NCI-H526 treated with DMSO at 0.1 percent for 48 hours (cell line): ENCODE results near the gene LRRIQ1.
"Not testable (repeated sequence)": the region's sequence is repeated elsewhere in the genome, so short reads cannot be mapped to it uniquely, and the experiment has no call there.

Experiments
- DNase-seq: peaks from one replicate; lab custom pipeline; 2025; lab: John Stamatoyannopoulos, UW

Gene LRRIQ1

DNA sequence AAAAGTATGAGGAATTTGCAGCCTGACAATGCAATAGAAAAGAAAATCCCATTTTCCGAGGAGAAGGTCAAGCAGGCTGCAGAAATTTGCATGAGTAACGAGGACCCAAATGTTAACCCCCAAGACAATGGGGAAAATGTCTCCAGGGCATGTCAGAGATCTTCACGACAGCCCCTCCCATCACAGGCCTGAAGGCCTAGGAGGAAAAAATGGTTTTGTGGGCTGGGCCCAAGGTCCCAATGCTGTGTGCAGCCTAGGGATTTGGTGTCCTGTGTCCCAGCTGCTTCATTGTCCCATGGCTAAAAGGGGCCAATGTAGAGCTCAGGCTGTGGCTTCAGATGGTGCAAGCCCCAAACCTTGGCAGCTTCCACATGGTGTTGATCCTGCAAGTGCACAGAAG, 167.7 kb downstream of the LRRIQ1 start:
- DNase-seq: not testable (repeated sequence)

- DNase-seq: no peak
These were observed 170.4 kb downstream of the LRRIQ1 start for GRCh38 chr12:85206543-85206942.

DNA sequence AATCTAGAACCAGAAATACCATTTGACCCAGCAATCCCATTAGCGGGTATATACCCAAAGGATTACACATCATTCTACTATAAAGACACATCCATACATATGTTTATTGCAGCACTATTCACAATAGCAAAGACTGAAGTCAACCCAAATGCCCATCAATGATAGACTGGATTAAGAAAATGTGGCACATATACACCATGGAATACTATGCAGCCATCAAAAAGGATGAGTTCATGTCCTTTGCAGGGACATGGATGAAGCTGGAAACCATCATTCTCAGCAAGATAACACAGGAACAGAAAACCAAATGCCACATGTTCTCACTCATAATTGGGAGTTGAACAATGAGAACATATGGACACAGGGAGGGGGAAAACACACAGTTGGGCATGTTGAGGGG, 188.2 kb downstream of the LRRIQ1 start:
- DNase-seq: not testable (repeated sequence)

DNA sequence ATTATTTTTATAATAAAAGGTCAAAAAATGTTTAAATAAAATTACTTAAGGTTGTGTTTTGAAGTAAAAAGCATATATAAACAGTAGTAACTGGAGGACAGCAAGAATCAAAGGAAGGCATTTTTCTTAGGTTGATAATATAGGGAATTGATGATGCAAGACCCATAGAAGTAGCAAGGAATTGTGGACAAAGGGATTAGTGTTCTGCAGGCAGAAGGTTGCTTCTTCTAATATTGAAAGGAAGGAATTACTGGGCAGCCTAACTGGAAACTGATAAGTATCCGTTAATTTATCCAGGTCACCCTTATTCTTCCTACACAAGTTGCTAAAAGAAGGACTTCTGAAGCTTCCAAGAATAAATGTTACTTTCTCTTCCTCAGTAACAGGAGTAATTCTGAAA, 189.3 kb downstream of the LRRIQ1 start:
- no peak for DNase-seq

DNA sequence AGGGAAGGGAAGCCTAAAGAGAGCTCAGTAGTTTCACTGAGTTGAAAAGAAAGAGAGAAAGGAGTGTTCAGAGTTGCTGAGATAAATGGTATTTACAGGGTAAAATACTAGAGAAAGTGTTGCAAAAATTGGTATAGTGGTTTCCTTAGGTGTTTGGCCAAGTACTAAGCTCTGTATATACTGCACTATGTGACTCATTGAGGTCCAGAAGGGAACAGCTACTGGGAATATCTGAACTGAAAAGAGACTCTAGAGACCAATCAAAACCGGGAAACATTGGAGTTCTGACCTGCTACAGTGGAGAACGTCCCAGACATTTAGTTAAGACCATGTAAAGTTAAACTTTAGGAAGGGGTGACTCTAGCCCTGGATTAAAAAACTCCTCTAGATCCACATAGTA, 201.2 kb downstream of the LRRIQ1 start:
- DNase-seq: no peak

DNA sequence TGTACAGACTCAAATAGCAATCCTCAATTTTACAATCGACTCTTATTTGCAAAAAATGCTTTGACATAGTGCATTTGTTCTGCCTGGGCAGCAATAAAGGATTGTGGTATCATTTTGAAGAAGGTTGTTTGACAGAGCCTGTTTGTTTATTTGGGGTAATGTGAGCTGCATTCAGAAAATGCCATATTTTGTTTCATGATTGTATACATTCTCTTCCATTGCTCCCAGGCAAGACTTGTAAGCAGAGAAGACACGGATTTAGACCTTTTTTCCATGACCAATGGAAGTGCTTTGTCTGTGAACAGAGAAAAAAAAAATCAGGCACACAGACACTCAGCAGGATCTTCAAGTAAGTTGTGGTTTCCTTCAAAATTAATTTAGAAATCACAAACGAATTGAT, 208.4 kb downstream of the LRRIQ1 start:
- DNase-seq: no peak

DNA sequence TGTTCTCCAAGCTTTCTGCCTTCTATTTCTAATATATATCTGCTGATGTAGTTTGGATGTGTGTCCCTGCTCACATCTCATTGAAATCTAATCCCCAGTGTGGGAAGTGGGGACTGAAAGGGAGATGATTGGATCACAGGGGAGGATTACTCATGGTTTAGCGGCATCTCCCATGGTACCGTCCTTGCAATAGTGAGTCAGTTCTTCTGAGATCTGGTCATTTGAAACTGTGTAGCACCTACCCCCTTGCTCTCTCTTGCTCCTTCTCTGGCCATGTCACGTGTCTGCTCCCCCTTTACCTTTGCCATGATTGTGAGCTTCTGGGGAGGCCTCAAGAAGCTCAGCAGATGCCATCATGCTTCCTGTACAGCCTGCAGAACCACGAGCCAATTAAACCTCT, 217.7 kb downstream of the LRRIQ1 start:
- DNase-seq: no peak

DNA sequence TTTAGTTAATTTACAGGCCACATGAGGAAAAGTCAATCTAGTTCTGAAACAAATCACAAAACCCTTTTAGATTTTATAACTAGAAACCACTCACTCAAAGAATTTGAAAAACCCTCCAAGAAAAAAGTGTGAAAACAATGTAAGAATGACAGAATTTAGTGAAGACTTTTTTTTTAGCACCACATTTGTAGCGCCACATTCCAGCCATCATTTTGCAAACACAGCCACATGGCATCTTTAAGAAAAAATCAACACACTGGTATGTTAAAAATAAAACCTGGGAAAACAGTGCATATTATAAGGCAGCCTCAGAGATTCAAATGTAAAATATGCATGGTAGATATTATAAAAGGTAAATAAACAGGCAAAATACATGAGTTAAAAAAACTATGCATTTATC, 221.5 kb downstream of the LRRIQ1 start:
- no peak for DNase-seq

DNA sequence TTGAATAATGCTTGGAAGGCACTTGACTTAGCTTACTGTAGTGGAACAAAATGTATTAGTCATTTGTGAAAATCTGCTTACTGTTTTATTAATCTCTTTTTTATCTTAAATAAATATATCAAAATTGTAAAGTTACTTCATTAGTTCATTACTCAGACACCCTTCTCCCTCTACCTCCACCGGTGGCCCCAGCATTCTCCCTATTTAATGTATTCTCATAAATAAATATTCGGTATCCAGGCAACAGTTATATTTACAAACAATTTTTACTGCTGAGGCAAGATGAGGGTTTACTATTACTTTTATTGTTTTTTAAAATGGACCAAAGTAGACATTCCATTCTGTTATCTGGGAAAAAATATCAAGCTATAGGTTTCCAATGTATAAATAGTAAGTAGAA, 224.3 kb downstream of the LRRIQ1 start:
- DNase-seq: no peak

DNA sequence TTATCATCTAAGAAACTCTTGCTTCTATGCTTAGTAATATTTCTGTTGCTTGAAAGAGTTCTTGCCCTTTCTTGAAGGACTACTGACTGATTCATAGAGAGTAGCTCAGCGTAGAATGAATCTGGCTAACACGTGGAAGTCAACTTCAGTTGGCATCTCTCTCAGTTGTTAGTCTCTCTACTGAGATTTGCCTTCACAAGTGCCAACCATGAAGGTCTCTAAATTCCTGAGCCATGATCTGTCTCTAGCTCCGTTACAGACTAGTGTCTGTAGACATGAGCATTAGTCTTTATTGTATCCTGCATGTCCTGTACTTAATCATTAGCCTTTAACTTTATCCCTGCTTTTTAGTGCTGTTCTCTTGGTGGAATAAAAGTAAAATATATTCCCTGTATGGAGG, 224.7 kb downstream of the LRRIQ1 start:
- DNase-seq: no peak

GRCh38 chr12:85266356-85266755, 230.2 kb downstream of the LRRIQ1 start:
- no peak for DNase-seq

DNA sequence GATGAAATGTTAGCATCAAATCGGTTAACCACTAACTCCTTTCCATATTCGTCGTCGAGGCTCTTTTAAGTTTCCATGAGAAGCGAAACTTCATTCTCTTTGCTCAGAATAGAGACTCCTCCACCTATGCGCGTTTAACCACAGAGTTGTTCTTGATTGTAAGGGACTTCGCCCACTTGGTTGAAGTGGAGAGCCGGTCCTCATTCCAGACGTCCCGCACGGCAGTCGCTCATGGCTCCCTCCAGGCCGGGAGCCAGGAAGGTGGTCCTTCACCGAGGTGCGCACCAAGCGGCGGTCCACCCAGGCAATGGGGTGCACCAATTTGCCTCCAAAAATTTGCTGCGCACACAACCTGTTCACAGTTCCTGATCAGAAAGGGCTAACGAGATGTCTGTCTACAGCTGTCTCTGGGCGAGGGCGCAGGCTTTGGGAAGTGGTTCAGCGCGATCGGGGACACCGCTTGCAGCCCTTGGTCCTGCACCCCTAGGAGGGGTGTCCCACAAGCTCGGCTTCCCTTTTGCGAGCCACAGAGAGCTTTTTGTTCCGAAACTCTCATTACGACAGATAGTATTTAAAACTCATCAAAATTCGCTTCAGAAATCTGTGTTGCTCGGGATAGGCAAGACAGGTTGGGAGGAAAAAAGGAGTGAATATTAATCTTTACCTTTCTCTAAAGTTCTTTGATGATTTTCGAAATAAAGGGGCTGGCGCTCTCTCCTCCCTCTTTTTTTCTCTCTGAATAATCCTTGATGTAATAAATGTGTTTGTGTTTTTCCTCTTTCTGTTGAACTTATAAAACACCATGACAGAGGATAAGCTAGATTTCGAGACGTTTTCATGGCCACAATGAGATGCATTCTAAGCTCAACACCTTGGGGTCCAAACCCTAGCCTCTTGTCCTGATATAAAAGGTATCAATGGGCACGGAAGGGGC, 237.5 kb downstream of the LRRIQ1 start:
- no peak for DNase-seq

DNA sequence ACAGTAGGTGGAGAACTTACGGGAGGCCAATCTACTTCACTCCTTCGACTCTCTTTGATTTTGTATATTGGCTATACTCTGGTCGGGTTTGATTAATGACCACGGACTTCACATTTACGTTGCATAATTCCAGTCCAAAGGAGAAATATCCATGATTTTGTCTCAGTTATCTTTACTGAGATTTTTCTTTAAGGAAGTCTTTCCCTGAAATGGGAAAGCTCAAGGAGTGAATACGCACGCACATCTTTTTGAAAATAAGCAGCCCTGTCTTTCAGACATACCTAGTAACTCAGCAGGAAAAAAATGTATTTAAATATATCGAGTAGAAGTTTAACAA, 238.1 kb downstream of the LRRIQ1 start:
- DNase-seq: no peak

DNA sequence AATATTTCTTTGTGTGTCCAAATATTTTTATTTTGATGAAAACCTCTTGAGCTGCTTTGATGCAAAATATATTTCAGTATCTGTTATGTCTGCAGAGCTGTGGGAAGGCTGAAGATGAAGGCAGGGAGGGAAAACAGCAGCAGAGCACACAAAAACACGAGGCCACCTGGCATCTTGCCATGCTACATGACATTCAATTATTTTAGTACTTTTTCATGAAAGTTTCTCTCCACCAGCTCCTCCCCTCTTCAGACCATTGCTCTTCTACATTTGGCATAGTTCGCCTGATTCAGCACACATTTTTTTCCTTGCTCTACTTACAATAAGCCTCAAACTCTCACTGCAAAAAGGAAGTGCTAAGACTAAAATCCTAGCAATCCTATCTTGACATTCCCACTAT, 239.2 kb downstream of the LRRIQ1 start:
- DNase-seq: no peak

DNA sequence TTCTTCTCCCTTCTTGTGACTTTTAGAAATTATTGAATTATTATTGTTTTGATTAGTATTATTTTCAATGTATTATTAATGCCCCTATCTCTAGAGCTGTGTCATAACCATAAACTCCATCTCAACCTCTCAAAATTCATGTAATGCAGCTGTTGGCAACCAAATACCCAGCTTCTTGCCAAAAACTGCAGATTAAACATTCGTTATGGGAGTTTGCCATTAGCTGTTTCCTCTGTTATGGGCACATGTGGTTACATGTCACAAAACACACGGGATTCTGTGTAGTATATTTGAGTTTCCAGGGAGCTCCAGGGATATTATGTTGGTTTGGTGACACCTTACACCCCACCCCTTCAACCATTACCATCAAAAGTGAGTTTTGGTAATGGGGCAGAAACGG, 241.0 kb downstream of the LRRIQ1 start:
- no peak for DNase-seq

DNA sequence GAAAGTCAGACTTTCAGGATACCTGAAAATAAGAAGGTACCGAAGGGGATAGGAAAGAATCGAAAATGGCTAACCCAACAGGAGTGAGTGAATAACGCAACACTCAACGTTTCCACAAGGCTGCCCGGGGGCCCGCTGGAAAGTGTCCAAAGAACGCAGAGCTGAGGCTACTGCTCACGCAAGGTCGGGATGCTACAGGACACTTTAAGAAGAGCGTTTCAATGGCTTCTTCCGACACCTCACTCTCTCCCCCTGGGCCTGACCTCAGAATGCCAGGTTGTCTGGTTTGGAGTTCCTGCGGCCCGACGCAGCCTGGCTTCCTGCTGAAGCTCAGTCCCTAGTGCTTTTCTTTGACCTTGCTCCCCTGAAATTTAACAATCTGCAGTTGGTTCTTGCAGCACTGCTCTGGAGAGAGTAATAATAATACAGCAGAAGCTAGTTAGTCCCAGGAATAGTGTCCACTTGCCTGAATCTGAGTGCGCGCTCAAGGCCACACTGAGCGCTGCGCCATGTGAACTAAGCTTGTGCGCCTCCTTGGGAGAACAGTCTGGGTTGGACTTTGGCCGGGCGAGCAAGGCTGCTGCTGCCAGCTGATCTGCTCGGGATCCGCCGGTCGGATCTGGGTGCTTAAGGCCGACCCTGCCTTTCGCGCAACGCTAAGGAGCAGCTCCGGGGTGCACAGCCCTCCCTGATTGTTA, 241.9 kb downstream of the LRRIQ1 start:
- no peak for DNase-seq

- no peak for DNase-seq
These were observed 242.7 kb downstream of the LRRIQ1 start for GRCh38 chr12:85278598-85279448.

GRCh38 chr12:85279449-85280164, 243.5 kb downstream of the LRRIQ1 start:
- no peak for DNase-seq

DNA sequence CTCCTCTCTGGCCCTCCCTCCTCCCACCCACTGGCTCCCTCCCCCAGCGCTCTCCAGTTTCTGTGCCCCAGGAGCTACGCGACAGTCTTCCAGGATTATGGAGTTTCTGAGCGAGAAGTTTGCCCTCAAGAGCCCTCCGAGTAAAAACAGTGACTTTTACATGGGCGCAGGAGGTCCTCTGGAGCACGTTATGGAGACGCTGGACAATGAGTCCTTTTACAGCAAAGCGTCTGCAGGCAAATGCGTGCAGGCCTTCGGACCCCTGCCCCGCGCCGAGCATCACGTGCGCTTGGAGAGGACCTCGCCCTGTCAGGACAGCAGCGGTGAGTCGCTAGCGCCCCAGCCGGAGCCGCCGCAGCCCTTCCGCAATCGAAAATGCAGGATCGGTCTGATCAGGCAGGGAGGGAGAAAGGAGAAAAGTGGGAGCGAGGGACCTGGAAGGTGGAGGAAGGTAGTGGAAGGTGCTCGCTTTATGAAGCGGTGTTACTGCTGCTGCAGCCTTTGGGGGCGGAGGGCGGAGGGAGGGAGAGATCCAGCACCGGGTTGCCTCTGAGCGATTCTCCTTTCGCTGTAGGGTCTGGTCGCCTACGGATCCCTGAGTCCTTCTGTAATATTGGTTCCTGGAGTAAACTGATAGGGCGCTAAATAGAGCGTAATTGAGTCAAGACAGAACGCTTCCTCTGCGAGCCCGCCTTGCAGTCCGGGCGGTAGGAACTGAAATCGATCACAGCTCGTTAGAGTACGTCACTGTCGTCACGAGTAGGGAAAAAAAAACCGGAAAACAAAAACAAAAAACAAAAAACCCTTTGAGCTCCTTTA, 244.2 kb downstream of the LRRIQ1 start, which contains the start of gene ALX1:
Gene ALX1, plus strand, starts transcription at position 56 of the 819 bp plus-strand sequence. Its CDS starts 42 bp downstream, at position 98.
- DNase-seq: peak; percentile 56

GRCh38 chr12:85280984-85281630, 245.0 kb downstream of the LRRIQ1 start:
- DNase-seq: no peak
